Measurements from ENCODE around the gene UBE2F.
"Not testable (repeated sequence)": the region's sequence is repeated elsewhere in the genome, so short reads cannot be mapped to it uniquely, and the experiment has no call there.

The UBE2F gene

DNA sequence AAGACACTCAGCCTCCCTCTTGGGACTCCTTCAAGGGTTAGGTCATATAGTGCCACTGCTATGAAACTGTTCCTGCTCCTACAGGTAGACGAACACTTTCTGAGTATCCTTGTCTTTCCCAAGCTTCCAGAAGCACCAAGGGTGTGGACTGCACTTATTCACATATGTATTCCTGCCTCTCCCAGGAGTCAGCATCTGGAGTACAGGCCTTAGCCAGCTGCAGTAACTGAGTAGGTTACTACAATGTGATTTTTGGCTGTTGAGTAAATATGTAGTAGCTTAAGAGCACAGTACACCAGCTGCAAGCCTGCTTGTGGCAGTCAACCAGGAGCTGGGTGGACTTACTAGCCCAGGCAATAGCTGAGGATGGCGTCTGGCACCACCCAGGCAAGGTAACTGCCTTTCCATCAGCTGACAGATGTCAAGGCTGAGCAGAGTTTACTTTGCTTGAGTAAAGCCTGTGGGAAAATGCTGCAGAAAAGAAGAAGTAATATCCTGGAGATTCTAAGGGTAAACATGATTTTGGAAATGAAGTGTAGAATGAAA is 80.0 kb downstream of the UBE2F start:
- no peak for DNase-seq (ENCODE audit: low read depth in 2 of 2)

DNA sequence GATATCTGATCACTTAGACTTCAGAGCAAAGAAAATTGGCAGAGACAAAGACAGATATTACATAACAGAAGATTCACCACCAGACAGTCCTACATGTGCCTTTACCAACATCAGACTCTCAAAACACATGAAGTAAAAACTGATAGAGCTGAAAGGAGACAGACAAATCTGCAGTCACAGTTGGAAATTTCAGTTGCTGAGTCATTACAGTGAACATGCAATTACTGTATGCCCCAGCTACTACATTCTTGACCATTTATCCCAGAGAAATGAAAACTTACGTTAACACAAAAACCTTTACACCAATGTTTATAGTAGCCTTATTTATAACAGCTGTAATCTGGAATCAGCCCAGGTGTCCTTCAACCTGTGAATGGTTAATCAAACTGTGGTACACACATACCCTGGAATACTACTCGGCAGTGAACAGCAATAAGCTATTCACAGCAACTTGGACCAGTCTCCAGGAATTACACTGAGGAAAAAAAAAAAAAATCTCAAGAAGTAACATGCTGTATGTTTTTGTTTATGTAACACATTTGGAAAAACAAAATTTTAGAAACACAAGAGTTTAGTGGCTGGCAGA is 86.5 kb downstream of the UBE2F start:
- no peak for DNase-seq (ENCODE audit: low read depth in 2 of 2)

- no peak for DNase-seq (ENCODE audit: low read depth in 2 of 2)
Observed at GRCh38 chr2:238055841-238056240, 89.0 kb downstream of the UBE2F start.

GRCh38 chr2:238057696-238058575 is 91.1 kb downstream of the UBE2F start:
- DNase-seq (ENCODE audit: low read depth in 2 of 2): not testable (repeated sequence)

GRCh38 chr2:238059505-238059904 is 92.7 kb downstream of the UBE2F start:
- no peak for DNase-seq (ENCODE audit: low read depth in 2 of 2)

- DNase-seq (ENCODE audit: low read depth in 2 of 2): no peak
Observed at GRCh38 chr2:238060096-238060541, 93.3 kb downstream of the UBE2F start.

- peak; percentile 92 to 97 for DNase-seq (ENCODE audit: low read depth in 2 of 2)
Observed at GRCh38 chr2:238060542-238061314, 93.9 kb downstream of the UBE2F start, which contains the start of gene SCLY. SCLY (plus strand) TSS chr2:238061001; CDS start chr2:238061055, 54 bp downstream.

DNA sequence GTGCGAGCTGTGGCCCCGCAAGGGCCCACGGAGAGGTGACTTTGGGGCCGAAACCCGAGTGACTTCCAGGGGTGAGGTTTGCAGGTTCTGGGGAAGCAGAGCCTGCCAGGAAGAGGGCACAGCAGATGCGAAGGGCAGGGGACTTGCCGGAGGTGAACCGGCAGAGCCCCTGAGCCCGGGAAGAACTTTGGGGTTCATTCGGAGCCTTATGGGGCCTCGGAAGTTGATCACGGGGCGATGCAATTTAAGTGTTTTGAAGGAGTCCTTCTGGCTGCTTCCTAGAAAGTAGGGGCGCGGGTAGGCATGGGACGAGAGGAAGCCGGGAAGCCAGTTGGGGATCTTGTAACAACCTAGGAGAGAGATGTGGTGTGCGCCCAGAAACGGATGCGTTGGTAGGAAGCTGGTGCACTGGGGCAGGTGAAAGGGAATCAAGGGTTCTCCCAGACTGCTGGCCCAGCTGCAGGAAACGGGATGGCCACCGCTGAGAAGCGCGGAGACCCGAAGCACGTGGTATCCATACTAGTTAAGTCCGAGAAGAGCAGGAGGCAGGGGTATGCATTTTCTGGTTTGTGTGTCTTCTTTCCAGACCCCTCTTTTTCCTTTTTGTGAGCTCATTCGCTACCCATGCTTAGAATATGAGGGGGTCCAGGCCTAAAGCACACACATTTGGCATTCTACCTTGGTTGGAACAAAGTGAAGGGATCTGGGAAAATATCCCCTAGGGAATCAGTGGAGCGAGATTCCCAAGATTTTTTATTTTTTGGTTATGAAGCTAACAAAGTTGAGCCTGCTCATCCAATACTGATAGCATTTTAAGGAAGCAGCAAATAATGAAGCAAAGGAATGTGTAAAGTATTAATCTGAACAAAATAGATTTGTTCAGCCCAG is 94.7 kb downstream of the UBE2F start:
- DNase-seq (ENCODE audit: low read depth in 2 of 2): peak in 1 of 2 donors; percentile 24

GRCh38 chr2:238063414-238064189 is 96.8 kb downstream of the UBE2F start:
- no peak for DNase-seq (ENCODE audit: low read depth in 2 of 2)

DNA sequence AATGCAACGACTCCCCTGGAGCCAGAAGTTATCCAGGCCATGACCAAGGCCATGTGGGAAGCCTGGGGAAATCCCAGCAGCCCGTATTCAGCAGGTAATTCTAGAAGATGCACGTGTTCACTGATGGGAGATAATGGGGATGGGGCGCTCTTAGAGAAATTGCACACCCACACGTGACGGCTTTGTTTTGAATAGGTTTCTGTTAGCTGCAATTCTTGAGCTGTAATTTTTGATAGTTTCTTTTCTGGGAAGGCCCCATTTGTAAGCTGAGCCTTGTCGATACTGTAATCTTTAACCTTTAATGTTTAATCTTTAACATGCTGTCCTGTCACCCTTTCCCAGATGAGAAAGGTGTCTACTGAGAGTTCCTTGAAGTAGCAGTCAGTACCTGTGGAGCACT is 97.6 kb downstream of the UBE2F start:
- no peak for DNase-seq (ENCODE audit: low read depth in 2 of 2)

GRCh38 chr2:238065071-238065846 is 98.4 kb downstream of the UBE2F start:
- DNase-seq (ENCODE audit: low read depth in 2 of 2): no peak

DNA sequence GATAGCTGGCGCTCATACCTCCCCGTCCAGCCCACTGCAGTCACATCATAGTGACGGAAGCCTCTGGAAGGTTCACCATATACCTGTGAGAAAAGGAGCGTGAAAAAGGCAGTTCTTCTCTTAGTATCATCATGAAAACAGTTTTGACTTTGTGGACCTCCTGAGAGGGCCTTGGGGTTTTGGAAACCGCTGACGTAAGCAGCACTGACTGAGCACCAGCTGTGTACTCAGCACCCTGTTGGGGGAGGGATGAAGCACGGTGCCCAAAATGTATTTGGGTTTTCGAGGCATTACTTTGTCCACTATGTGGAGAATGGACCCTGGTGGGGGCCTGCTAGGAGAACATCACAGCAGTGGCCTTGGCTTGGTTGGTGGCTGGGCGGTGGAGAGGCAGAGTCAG is 99.4 kb downstream of the UBE2F start:
- DNase-seq (ENCODE audit: low read depth in 2 of 2): no peak

DNA sequence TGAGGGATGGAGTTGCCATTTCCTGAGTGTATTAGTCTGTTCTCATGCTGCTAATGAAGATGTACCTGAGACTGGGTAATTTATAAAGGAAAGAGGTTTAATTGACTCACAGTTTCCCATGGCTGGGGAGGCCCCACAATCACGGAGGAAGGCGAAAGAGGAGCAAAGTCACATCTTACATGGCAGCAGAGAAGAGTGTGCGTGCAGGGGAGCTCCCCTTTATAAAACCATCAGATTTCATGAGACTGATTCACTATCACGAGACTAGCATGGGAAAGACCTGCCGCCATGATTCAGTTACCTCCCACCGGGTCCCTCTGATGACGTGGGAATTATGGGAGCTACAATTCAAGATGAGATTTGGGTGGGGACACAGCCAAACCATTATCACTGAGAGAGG is 99.9 kb downstream of the UBE2F start:
- DNase-seq (ENCODE audit: low read depth in 2 of 2): peak; percentile 26 to 43

DNA sequence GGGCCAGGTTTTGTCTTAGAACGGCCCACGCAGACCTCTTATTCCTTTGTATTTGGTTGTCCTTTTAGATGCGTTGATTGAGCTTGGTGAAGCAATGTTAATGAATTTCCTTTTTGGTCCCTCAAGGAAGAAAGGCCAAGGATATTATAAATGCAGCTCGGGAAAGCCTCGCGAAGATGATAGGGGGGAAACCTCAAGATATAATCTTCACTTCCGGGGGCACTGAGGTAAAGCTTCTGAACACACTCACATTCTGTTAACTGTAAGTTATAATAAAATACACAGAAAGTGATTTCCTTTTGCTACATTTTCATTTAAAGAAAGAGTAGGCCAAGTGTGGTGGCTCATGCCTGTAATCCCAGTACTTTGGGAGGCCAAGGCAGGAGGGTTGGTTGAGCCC is 101.1 kb downstream of the UBE2F start:
- DNase-seq (ENCODE audit: low read depth in 2 of 2): no peak

DNA sequence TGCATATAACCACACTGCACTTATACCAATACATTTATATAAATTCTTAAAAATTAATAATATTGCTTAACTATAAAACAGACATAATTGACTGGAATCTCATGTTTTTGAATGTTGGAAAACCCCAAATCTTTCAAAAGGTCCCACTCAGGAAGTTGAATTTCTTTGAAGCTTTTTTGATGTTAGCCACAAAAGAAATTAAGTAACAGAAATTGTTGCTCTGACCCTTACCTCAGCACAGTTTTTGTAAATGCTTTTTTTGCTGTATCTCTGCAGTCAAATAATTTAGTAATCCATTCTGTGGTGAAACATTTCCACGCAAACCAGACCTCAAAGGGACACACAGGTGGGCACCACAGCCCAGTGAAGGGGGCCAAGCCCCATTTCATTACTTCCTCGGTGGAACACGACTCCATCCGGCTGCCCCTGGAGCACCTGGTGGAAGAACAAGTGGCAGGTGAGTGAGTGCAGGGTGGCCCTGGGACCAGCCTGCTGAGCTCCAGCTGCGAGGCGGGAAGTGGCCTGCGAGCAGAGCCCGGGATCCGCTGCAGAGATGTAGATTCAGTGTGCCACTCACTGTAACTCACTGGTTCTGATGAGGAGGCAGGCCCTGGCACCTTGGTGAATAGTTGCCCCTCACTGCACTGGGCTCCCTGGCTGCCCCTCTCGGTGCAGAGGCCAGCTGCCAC is 102.4 kb downstream of the UBE2F start:
- no peak for DNase-seq (ENCODE audit: low read depth in 2 of 2)

DNA sequence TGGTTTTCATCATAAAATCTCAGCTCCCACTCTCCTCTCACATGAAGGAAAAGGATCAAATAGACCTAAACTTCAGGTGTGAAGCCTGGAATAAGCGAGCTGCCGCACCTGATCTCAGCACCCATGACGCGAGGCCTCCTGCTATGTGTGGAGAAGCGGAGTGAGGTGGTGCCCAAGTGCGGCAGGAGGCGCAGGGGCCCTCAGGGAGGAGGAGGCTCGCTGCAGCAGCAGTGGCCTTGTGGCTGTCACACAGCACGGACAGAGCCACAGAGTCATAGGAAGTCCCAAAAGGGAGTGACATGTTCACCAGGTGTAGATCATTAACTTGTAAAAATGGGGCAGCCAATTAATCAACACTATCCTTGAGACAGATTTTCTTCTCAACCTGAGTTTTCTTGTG is 103.1 kb downstream of the UBE2F start:
- DNase-seq (ENCODE audit: low read depth in 2 of 2): no peak

DNA sequence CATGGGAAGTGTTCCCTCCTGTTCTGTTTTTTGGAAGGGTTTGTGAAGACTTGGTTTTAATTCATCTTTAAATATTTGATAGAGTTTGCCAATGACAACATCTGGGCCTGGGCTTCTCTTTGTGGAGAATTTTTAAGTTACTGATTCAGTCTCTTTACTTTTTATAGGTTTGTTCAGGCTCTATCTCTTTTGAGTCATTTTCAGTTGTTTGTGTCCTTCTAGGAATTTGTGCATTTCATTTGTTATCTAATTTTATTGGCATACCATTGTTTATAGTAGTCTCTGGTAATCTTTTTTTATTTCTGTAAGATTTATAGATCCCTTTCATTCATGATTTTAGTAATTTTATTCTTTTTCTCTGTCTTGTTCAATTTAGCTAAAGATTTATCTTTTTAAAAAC is 108.6 kb downstream of the UBE2F start:
- no peak for DNase-seq (ENCODE audit: low read depth in 2 of 2)

DNA sequence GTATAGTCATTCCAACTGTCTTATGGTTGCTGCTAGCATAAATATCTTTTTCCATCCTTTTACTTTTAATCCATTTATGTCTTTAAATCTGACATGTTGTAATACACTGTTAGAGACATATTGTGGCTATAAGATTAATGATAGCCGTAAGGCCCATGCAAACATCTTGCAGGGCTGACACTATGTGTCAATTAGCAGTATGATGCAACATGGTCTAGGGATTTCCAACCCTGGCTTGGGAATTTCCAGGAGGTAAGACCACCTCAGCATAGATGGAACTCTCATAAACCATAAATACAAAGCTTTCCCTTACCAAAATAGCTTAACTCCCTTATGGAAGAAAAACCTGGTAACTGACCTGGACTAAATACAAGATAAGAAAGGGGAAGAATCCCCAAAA is 110.5 kb downstream of the UBE2F start:
- DNase-seq (ENCODE audit: low read depth in 2 of 2): no peak

GRCh38 chr2:238079874-238080327 is 113.1 kb downstream of the UBE2F start:
- no peak for DNase-seq (ENCODE audit: low read depth in 2 of 2)
